ENCODE measurements around the gene STARD9. TPM values are rescaled to one million over a fixed set of nuclear protein-coding genes. Genes with fewer than 3 reads are reported as not detected.

The STARD9 gene
- total and polyA plus RNA-seq, 2 of the 4 experiments (the other 2 are of a cell fraction) = 2.0 to 3.2 TPM

DNA sequence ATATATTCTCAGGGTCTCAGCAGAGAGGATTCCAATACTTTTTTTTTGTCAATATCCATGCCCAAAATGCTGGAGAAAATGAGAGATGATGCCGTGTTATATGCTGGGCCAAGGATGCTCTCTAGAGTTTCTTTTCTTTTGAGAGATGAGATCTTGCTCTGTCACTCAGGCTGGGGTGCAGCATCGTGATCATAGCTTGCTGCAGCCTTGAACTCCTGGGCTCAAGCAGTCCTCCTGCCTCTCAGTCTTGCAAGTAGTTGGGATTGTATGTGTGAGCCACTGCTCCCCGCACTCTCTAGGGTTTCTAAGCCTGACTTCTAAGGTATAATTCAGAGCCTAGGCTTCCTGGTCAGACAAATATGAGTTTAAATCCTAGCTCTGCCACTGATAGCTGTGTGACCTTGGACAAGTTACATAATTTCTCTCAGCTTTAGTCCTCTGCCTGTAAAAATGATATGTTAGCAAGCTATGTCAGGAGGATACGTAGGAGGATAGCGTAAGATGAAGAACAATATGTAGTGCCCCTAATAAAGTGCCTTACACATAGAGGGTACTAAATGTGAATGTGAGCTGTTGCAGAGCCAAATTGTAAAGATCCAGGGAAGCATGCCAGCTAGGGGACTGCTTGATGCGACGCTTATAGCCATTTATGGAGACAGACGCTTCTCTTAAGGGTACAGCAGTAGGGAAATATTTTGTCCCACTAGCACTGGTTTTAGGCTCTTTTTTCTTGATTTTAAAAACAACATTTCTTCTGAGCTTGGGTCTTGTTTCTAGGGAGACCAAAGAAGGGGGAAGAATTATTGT, 7.4 kb downstream of the STARD9 start:
- dilution Hi-C loops (cut with HindIII; ENCODE audit: low sequenced_read_pairs, unreplicated experiment) (no loop called here), in situ Hi-C loops (cut with MboI; ENCODE audit: low sequenced_read_pairs) (no loop called here), intact Hi-C loops (cut with micrococcal nuclease) (no loop called here)
- H3K4ac ChIP-seq (ENCODE audit: low read depth, low read length) = no peak overlapping the region
- no peak overlapping the region for H2BK5ac ChIP-seq (ENCODE audit: low read depth, low read length, poor library complexity, severe bottlenecking)
- H4K91ac ChIP-seq (ENCODE audit: insufficient read depth, low read depth, low read length) = no peak overlapping the region
- BruUV-seq (replicated peaks) = no TSS peak
- H2BK20ac ChIP-seq (ENCODE audit: low read depth, low read length) = no peak overlapping the region
- no peak overlapping the region for H3K23ac ChIP-seq (ENCODE audit: low read depth, low read length)
- ATAC-seq (ENCODE audit: low read depth) = no peak
- H3K27ac ChIP-seq (ENCODE audit: insufficient read depth, low read length) = no peak overlapping the region
- H4K20me1 ChIP-seq (ENCODE audit: insufficient read depth, low read length) = peaks cover 4% of the 10 kb centered on the region; the same call in 1 of the 2 replicates
- POLR2A ChIA-PET (ENCODE audit: unreplicated experiment) = no interaction called here
- H2BK15ac ChIP-seq (ENCODE audit: low read depth, low read length) = no peak overlapping the region
- no peak overlapping the region for H2AK5ac ChIP-seq (ENCODE audit: low read depth, low read length)
- H3K9me3 ChIP-seq (ENCODE audit: control insufficient read depth, insufficient read depth, low read length) = no peaks in the 10 kb centered on the region
- no peak overlapping the region for H2AFZ ChIP-seq (replicated peaks; ENCODE audit: low read length, poor library complexity)
- TF ChIP-seq, protein P1, sequence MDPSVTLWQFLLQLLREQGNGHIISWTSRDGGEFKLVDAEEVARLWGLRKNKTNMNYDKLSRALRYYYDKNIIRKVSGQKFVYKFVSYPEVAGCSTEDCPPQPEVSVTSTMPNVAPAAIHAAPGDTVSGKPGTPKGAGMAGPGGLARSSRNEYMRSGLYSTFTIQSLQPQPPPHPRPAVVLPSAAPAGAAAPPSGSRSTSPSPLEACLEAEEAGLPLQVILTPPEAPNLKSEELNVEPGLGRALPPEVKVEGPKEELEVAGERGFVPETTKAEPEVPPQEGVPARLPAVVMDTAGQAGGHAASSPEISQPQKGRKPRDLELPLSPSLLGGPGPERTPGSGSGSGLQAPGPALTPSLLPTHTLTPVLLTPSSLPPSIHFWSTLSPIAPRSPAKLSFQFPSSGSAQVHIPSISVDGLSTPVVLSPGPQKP (IDR thresholded peaks at IDR 0.05; ENCODE audit: borderline replicate concordance, low read depth, low read length) = no peak
- no peak for TF ChIP-seq MAZ (IDR thresholded peaks at IDR 0.05; ENCODE audit: borderline replicate concordance, low read depth, low read length)
- H3K9me1 ChIP-seq (ENCODE audit: insufficient read depth, low read length) = peaks cover 15% of the 10 kb centered on the region; the same call in 1 of the 2 replicates
- CTCF ChIA-PET = no interaction called here
- no peak overlapping the region; the same call in 1 of the 2 replicates for H3K14ac ChIP-seq (replicated peaks; ENCODE audit: low read depth, low read length)
- H3K79me1 ChIP-seq (ENCODE audit: low read depth in 1 of 2, low read length in 2 of 2) = peaks cover 21 to 63% of the 10 kb centered on the region in 2 experiments; a peak in 3 of 4 replicates
- H3K4me1 ChIP-seq (ENCODE audit: control insufficient read depth, insufficient read depth, low read length) = peaks cover 9% of the 10 kb centered on the region
- no peak overlapping the region for H2AK9ac ChIP-seq (replicated peaks; ENCODE audit: low read depth, low read length, poor library complexity)
- H3K36me3 ChIP-seq (ENCODE audit: control insufficient read depth, insufficient read depth, low read length) = peaks cover 3% of the 10 kb centered on the region; the same call in 1 of the 2 replicates
- no peak overlapping the region for H3K9ac ChIP-seq (ENCODE audit: low read depth, low read length)
- H3K18ac ChIP-seq (ENCODE audit: low read depth, low read length) = no peak overlapping the region
- no peak overlapping the region for H4K5ac ChIP-seq (ENCODE audit: low read depth, low read length)
- H3K4me2 ChIP-seq (ENCODE audit: low read depth, low read length) = no peak overlapping the region
- H3K27me3 ChIP-seq (ENCODE audit: control insufficient read depth, insufficient read depth, low read length) = no peaks in the 10 kb centered on the region
- no peak overlapping the region for H2BK120ac ChIP-seq (ENCODE audit: low read depth, low read length)
- 94% methylated on average over 2 of the region's 8 CpGs; no CpG with 5 or more reads in 1 of the 2 experiments for WGBS, 2 experiments (ENCODE audit: extremely low coverage in 2 of 2, insufficient read length in 1 of 2)
- DNase-seq = no peak
- H4K8ac ChIP-seq (ENCODE audit: low read depth in 2 of 2, low read length in 2 of 2) = no peak overlapping the region
- H3K56ac ChIP-seq (ENCODE audit: extremely low read depth, insufficient read depth, low read length) = no peak overlapping the region
- no peak overlapping the region for H3K4me3 ChIP-seq (ENCODE audit: insufficient read depth, low read depth, low read length)

Data from IMR-90 (cell line).